ENCODE results near the gene GALNT7. TPM values are rescaled to one million over a fixed set of nuclear protein-coding genes. Genes with fewer than 3 reads are reported as not detected.

Gene GALNT7
- total and polyA plus RNA-seq, 10 of the 15 experiments (the other 5 are each of a cell fraction or from before 2014, with no cell fraction given): 14.2 to 33.2 (median 28.9) TPM

DNA sequence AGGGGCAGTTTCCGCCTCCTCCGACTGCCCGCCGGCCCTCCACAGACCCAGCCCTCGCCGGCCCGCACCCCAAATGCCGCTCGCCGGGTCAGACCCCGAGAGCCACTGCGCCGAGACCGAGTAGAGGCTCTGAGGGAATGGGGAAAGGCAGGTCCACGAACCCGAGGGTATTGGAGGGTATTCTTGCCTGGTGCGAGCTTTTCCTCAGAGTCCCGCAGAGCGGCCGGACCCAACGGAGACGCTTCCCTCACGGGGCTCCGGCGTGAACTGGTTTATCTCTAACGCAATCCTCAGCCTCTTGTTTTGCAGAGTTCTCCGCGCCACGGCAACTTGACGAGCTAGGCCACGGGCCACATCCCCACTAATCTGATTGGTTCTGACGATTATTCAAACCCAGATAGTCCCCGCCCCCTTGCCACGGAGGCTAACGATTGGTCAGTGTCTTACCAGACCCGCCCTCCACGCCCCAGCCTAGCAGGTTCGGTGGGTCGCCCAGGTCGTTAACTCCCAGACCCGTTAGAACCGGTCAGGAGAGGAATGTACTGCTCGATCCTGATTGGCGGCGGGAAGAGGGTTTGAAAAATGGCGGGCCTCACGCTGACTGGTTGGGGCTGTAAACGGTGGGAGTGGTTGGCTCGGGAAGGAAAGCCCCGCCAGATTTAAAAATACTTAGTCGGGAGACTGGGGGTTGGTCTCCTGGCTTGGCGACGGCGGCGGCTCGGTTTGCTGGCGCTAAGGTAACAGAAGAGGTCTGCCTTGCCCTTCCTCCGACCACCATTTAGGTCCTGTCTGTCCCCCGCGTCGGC is 165.7 kb downstream of the GALNT7 start, which contains the start of gene HMGB2 (continued):
- TF ChIP-seq, protein P1, sequence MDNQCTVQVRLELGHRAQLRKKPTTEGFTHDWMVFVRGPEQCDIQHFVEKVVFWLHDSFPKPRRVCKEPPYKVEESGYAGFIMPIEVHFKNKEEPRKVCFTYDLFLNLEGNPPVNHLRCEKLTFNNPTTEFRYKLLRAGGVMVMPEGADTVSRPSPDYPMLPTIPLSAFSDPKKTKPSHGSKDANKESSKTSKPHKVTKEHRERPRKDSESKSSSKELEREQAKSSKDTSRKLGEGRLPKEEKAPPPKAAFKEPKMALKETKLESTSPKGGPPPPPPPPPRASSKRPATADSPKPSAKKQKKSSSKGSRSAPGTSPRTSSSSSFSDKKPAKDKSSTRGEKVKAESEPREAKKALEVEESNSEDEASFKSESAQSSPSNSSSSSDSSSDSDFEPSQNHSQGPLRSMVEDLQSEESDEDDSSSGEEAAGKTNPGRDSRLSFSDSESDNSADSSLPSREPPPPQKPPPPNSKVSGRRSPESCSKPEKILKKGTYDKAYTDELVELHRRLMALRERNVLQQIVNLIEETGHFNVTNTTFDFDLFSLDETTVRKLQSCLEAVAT (IDR thresholded peaks at IDR 0.05): peak; percentile 81
- TF ChIP-seq HDGF (IDR thresholded peaks at IDR 0.05) (peak; percentile 36; the same call in 1 of the 2 replicates), MYC (IDR thresholded peaks at IDR 0.05; ENCODE audit: insufficient read depth, insufficient read length, insufficient replicate concordance, low read length, severe bottlenecking) (peak; percentile 44), SMC3 (IDR thresholded peaks at IDR 0.05; ENCODE audit: borderline replicate concordance, low read length) (no peak), MXI1 (IDR thresholded peaks at IDR 0.05; ENCODE audit: low read depth, low read length) (peak; percentile 90), KDM1A (IDR thresholded peaks at IDR 0.05; ENCODE audit: borderline replicate concordance) (no peak), ZNF207 (IDR thresholded peaks at IDR 0.05; ENCODE audit: borderline replicate concordance) (no peak), NFYA (IDR thresholded peaks at IDR 0.05; ENCODE audit: borderline replicate concordance, low read depth, low read length) (peak; percentile 76; the same call in 1 of the 2 replicates), BMI1 (IDR thresholded peaks at IDR 0.05; ENCODE audit: borderline replicate concordance) (no peak), RAD21 (IDR thresholded peaks at IDR 0.05; ENCODE audit: insufficient read depth, low read depth, low read length) (no peak)
- TF ChIP-seq, protein P2, sequence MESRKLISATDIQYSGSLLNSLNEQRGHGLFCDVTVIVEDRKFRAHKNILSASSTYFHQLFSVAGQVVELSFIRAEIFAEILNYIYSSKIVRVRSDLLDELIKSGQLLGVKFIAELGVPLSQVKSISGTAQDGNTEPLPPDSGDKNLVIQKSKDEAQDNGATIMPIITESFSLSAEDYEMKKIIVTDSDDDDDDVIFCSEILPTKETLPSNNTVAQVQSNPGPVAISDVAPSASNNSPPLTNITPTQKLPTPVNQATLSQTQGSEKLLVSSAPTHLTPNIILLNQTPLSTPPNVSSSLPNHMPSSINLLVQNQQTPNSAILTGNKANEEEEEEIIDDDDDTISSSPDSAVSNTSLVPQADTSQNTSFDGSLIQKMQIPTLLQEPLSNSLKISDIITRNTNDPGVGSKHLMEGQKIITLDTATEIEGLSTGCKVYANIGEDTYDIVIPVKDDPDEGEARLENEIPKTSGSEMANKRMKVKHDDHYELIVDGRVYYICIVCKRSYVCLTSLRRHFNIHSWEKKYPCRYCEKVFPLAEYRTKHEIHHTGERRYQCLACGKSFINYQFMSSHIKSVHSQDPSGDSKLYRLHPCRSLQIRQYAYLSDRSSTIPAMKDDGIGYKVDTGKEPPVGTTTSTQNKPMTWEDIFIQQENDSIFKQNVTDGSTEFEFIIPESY (IDR thresholded peaks at IDR 0.05): no peak
- TF ChIP-seq, protein P3, sequence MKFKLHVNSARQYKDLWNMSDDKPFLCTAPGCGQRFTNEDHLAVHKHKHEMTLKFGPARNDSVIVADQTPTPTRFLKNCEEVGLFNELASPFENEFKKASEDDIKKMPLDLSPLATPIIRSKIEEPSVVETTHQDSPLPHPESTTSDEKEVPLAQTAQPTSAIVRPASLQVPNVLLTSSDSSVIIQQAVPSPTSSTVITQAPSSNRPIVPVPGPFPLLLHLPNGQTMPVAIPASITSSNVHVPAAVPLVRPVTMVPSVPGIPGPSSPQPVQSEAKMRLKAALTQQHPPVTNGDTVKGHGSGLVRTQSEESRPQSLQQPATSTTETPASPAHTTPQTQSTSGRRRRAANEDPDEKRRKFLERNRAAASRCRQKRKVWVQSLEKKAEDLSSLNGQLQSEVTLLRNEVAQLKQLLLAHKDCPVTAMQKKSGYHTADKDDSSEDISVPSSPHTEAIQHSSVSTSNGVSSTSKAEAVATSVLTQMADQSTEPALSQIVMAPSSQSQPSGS (IDR thresholded peaks at IDR 0.05; ENCODE audit: low read length): no peak
- TF ChIP-seq, protein P4, sequence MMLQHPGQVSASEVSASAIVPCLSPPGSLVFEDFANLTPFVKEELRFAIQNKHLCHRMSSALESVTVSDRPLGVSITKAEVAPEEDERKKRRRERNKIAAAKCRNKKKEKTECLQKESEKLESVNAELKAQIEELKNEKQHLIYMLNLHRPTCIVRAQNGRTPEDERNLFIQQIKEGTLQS (IDR thresholded peaks at IDR 0.05; ENCODE audit: borderline replicate concordance, extremely low read depth, low read depth, low read length): no peak
- TF ChIP-seq, protein P5, sequence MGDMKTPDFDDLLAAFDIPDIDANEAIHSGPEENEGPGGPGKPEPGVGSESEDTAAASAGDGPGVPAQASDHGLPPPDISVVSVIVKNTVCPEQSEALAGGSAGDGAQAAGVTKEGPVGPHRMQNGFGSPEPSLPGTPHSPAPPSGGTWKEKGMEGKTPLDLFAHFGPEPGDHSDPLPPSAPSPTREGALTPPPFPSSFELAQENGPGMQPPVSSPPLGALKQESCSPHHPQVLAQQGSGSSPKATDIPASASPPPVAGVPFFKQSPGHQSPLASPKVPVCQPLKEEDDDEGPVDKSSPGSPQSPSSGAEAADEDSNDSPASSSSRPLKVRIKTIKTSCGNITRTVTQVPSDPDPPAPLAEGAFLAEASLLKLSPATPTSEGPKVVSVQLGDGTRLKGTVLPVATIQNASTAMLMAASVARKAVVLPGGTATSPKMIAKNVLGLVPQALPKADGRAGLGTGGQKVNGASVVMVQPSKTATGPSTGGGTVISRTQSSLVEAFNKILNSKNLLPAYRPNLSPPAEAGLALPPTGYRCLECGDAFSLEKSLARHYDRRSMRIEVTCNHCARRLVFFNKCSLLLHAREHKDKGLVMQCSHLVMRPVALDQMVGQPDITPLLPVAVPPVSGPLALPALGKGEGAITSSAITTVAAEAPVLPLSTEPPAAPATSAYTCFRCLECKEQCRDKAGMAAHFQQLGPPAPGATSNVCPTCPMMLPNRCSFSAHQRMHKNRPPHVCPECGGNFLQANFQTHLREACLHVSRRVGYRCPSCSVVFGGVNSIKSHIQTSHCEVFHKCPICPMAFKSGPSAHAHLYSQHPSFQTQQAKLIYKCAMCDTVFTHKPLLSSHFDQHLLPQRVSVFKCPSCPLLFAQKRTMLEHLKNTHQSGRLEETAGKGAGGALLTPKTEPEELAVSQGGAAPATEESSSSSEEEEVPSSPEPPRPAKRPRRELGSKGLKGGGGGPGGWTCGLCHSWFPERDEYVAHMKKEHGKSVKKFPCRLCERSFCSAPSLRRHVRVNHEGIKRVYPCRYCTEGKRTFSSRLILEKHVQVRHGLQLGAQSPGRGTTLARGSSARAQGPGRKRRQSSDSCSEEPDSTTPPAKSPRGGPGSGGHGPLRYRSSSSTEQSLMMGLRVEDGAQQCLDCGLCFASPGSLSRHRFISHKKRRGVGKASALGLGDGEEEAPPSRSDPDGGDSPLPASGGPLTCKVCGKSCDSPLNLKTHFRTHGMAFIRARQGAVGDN (IDR thresholded peaks at IDR 0.05): peak; percentile 26; the same call in 1 of the 2 replicates
- TF ChIP-seq, protein P6, sequence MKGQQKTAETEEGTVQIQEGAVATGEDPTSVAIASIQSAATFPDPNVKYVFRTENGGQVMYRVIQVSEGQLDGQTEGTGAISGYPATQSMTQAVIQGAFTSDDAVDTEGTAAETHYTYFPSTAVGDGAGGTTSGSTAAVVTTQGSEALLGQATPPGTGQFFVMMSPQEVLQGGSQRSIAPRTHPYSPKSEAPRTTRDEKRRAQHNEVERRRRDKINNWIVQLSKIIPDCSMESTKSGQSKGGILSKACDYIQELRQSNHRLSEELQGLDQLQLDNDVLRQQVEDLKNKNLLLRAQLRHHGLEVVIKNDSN (IDR thresholded peaks at IDR 0.05; ENCODE audit: borderline replicate concordance, extremely low read length, insufficient read depth, low read depth, low read length): peak; percentile 39

Measured in GM12878 (cell line).